Adrenal gland (tissue), 12 donors: ENCODE results near the gene TAB2. TPM values are rescaled to one million over a fixed set of nuclear protein-coding genes. Genes with fewer than 3 reads are reported as not detected.

Experiments used
- DNase-seq, 7 donors: peaks; one replicate each; pipeline ENCODE4 v3.0.0-alpha.2; 2019 to 2020
- H3K27ac ChIP-seq, 5 donors: fragments of 200-600 bp; sonication (generic) in 4 of 5; 1 replicate in 3 of 5; 2 replicates in 2 of 5; pipeline versions ENCODE4 v1.5.1 to v1.8.0; 2016 to 2020; ENCODE audit warnings: mild to moderate bottlenecking in 1 of 5
- H3K27me3 ChIP-seq: fragments of 200-600 bp; 2 replicates; pipeline ENCODE4 v1.8.0; 2021
- H3K36me3 ChIP-seq, 2 donors: fragments of 200-600 bp; replicated peaks in 1 of 2; 1 replicate in 1 of 2; 2 replicates in 1 of 2; pipeline versions ENCODE4 v1.5.1 to v1.8.0; 2018 to 2022
- H3K4me1 ChIP-seq, 2 donors: fragments of 200-600 bp; replicated peaks in 1 of 2; 1 replicate in 1 of 2; 2 replicates in 1 of 2; pipeline versions ENCODE4 v1.5.1 to v1.8.0; 2018 to 2021
- H3K4me3 ChIP-seq, 4 donors: fragments of 200-600 bp; sonication (generic) in 3 of 4; one replicate each; pipeline ENCODE4 v1.5.1; 2016 to 2018
- H3K9me3 ChIP-seq, 3 donors: fragments of 200-600 bp; sonication (generic) in 1 of 3; replicated peaks in 1 of 3; 1 replicate in 2 of 3; 2 replicates in 1 of 3; pipeline versions ENCODE4 v1.5.1 to v1.8.0; 2016 to 2021
- CTCF ChIP-seq, 6 experiments: fragments of 450-650 bp in 4 of 6; fragments of 200-600 bp in 2 of 6; sonication (generic) in 1 of 6; IDR thresholded peaks; 1 replicate in 5 of 6; 2 replicates in 1 of 6; pipeline versions ENCODE4 v1.5.1 to v1.8.0; 2016 to 2021; ENCODE audit warnings: antibody characterized with exemption in 6 of 6, mild to moderate bottlenecking in 2 of 6, moderate library complexity in 1 of 6
- POLR2A ChIP-seq, 2 donors: fragments of 450-650 bp; IDR thresholded peaks; one replicate each; pipeline ENCODE4 v1.6.1; 2017; ENCODE audit warnings: antibody characterized with exemption in 2 of 2, mild to moderate bottlenecking in 2 of 2, moderate library complexity in 1 of 2
- WGBS, 4 donors: extraction: QIAGEN DNeasy Blood & Tissue Kit in 2 of 4; methylation state at CpG; one replicate each; pipeline versions ENCODE4 v1.1.5 to v1.1.7; 2013 to 2017; 5-methylcytosine and 5-hydroxymethylcytosine counted together
- intact Hi-C, 2 donors: fragments of 100-400 bp; cut with DNase I; formaldehyde crosslinking; loops; one replicate each; pipeline versions ENCODE4 v1.14.1 to v1.15.0; 2022 to 2023
- polyA plus RNA-seq, 3 donors: library from polyadenylated mRNA; stranded (reverse); fragments of 200-250 nt in 2 of 3; fragments of 350-450 nt in 1 of 3; fragmentation: Illumina TruSeq in 1 of 3; extraction: RNeasy Lipid Tissue Mini Kit (QIAGEN cat#74804) in 1 of 3; gene quantifications; one replicate each; pipeline ENCODE4 v1.2.3, GENCODE V29; 2013 to 2014
- total RNA-seq, 9 donors: library from RNA; depleted of rRNA in 4 of 9; stranded (reverse); fragments of >200 nt in 4 of 9; fragments of 120-200 nt in 1 of 9; fragmentation: NEBNext Ultra II Directional in 1 of 9; extraction: Animal tissue kit (Norgen Biotek cat#: 25700) in 1 of 9; gene quantifications; one replicate each; pipeline versions ENCODE4 v1.1.0 to v1.2.4, GENCODE V29; 2013 to 2023
- donor health status: healthy with polysubstance abuse.
- donor health status: Bipolar disorder and iron deficiency.
- donor health status: DM: yes; HTN: yes; CAD: no.
- donor health status: DM: no; HTN: no; CAD: no.
- donor health status: DM: no; HTN: no; CAD: no.
- donor health status: DM: yes; HTN: yes; CAD: no.

TAB2 gene
- total and polyA plus RNA-seq, 12 donors: 10.8 to 68.8 (median 43.9) TPM

GRCh38 chr6:149300563-149300962 is 16.9 kb upstream of the TAB2 start:
- intact Hi-C loops: no loop called here
- TF ChIP-seq CTCF (IDR thresholded peaks at IDR 0.05): no peak
- no peak for TF ChIP-seq POLR2A (IDR thresholded peaks at IDR 0.05)
- Histone ChIP-seq H3K36me3 (no peaks in the 10 kb centered on the region), H3K27ac (no peak overlapping the region), H3K9me3 (no peaks in the 10 kb centered on the region), H3K4me3 (no peak overlapping the region), H3K27me3 (no peaks in the 10 kb centered on the region), H3K4me1 (no peaks in the 10 kb centered on the region)
- DNase-seq: no peak
- WGBS, 4 donors: 88 to 100% (median 95%) methylated on average over 1 of the region's 1 CpG

GRCh38 chr6:149302723-149303122 is 14.8 kb upstream of the TAB2 start:
- Histone ChIP-seq H3K36me3 (no peaks in the 10 kb centered on the region), H3K27me3 (no peaks in the 10 kb centered on the region), H3K9me3 (no peaks in the 10 kb centered on the region), H3K4me1 (no peaks in the 10 kb centered on the region), H3K27ac (no peak overlapping the region), H3K4me3 (no peak overlapping the region)
- 94 to 98% (median 96%) methylated on average over 3 of the region's 3 CpGs for WGBS, 4 donors
- no peak for DNase-seq
- TF ChIP-seq CTCF (IDR thresholded peaks at IDR 0.05) (no peak), POLR2A (IDR thresholded peaks at IDR 0.05) (no peak)
- intact Hi-C loops: no loop called here

- no peak for TF ChIP-seq POLR2A (IDR thresholded peaks at IDR 0.05)
- no peak for TF ChIP-seq CTCF (IDR thresholded peaks at IDR 0.05)
- no peaks in the 10 kb centered on the region for H3K4me1 ChIP-seq
- intact Hi-C loops: no loop called here
- WGBS, 4 donors: 62 to 72% (median 68%) methylated on average over 1 of the region's 1 CpG
- no peak for DNase-seq
- H3K27ac ChIP-seq: no peak overlapping the region
- no peak overlapping the region for H3K4me3 ChIP-seq
- H3K27me3 ChIP-seq: no peaks in the 10 kb centered on the region
- no peaks in the 10 kb centered on the region for H3K9me3 ChIP-seq
- no peaks in the 10 kb centered on the region for H3K36me3 ChIP-seq
Measured at GRCh38 chr6:149303468-149303867, 14.0 kb upstream of the TAB2 start.

- Histone ChIP-seq H3K36me3 (no peaks in the 10 kb centered on the region), H3K4me1 (no peaks in the 10 kb centered on the region), H3K27ac (no peak overlapping the region), H3K4me3 (no peak overlapping the region), H3K27me3 (no peaks in the 10 kb centered on the region), H3K9me3 (no peaks in the 10 kb centered on the region)
- WGBS, 4 donors: 57 to 67% (median 63%) methylated on average over 3 of the region's 3 CpGs
- no peak for DNase-seq
- TF ChIP-seq POLR2A (IDR thresholded peaks at IDR 0.05): no peak
- TF ChIP-seq CTCF (IDR thresholded peaks at IDR 0.05): no peak
- intact Hi-C loops: no loop called here
Measured at GRCh38 chr6:149305372-149305771, 12.1 kb upstream of the TAB2 start.
